GM12874 (cell line): ENCODE data around the gene NDUFAF2.

Source experiments
- TF ChIP-seq, protein P1 (sequence below): IDR thresholded peaks from 2 replicates; pipeline ENCODE4 v1.5.1; 2011; ENCODE audit warnings: low read depth, mild to moderate bottlenecking, control low read depth, low read length, moderate library complexity; ENCODE audit not compliant: insufficient read depth

NDUFAF2 gene

GRCh38 chr5:61142391-61142790, 197.4 kb downstream of the NDUFAF2 start:
- TF ChIP-seq, protein P1, sequence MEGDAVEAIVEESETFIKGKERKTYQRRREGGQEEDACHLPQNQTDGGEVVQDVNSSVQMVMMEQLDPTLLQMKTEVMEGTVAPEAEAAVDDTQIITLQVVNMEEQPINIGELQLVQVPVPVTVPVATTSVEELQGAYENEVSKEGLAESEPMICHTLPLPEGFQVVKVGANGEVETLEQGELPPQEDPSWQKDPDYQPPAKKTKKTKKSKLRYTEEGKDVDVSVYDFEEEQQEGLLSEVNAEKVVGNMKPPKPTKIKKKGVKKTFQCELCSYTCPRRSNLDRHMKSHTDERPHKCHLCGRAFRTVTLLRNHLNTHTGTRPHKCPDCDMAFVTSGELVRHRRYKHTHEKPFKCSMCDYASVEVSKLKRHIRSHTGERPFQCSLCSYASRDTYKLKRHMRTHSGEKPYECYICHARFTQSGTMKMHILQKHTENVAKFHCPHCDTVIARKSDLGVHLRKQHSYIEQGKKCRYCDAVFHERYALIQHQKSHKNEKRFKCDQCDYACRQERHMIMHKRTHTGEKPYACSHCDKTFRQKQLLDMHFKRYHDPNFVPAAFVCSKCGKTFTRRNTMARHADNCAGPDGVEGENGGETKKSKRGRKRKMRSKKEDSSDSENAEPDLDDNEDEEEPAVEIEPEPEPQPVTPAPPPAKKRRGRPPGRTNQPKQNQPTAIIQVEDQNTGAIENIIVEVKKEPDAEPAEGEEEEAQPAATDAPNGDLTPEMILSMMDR = no peak

- TF ChIP-seq, protein P1 = no peak
These were observed 197.8 kb downstream of the NDUFAF2 start for GRCh38 chr5:61142811-61143210.

- TF ChIP-seq, protein P1 = no peak
These were observed 203.5 kb downstream of the NDUFAF2 start for GRCh38 chr5:61148515-61148914.

DNA sequence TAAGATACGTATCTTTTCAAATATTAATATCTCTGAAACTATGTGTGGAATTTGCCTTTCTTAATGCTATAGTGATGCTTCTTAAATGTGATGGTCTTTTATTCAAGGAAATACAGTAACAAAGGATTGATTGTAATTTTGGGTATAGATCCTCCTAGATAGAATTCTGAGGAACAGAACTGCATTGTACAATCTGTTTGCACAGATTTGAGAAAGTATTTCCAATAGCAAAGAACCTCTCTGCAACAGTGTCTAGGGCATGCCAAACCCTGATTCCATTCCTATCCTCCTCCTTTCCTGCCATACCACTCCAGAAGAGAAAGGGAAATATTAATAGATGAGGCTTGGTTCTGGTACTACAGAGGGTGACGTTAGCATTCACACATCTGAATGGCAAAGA, 206.9 kb downstream of the NDUFAF2 start:
- TF ChIP-seq, protein P1 = no peak

DNA sequence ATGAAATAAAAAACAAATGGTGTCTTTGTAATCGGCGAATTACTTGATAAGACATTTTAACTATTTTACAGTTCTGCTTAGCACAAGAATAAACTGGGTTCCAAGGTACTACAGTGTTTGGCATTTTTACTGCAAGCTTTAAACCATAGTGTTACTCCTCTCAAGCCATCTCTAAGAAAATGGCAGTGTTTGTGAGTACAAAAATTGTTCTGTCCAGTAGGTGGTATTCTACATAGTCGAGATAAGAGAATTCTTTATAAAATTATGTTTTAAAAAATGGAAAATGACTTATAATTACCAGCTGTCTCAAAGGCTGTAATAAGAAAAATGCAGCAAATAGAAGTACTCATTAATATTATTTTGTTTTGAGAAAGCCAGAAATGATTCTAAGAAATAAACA, 214.1 kb downstream of the NDUFAF2 start:
- TF ChIP-seq, protein P1 = no peak

DNA sequence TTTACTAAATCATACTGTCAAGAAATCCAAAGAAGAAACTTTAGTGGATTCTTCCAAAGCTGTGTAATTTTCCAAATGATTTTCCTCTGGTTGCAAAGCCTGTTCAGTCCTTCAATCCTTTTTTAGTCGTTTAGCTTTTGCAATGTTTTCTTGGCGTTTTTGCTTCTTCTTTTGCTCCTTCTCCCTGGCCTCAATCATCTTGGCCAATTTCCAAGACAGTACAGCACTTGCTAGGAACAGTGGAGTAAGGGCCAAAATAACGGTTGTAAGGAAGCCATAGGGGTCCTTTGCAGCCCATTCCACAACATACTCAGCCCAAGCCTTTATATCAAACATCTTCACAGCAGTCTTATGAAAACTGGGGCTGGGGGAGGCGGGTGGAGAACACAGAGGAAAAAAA, 214.8 kb downstream of the NDUFAF2 start:
- TF ChIP-seq, protein P1 = no peak

GRCh38 chr5:61160497-61160896, 215.5 kb downstream of the NDUFAF2 start:
- TF ChIP-seq, protein P1 = no peak
